Activated CD4-positive, alpha-beta T cell treated with anti-CD3 and anti-CD28 coated beads for 48 hours (primary cell): Measurements from ENCODE around the gene OTOP3.
"Not testable (repeated sequence)": the region's sequence is repeated elsewhere in the genome, so short reads cannot be mapped to it uniquely, and the experiment has no call there.

Experiments used
- DNase-seq: peaks from one replicate; pipeline ENCODE4 v3.0.0-alpha.2; 2020

Gene OTOP3

DNA sequence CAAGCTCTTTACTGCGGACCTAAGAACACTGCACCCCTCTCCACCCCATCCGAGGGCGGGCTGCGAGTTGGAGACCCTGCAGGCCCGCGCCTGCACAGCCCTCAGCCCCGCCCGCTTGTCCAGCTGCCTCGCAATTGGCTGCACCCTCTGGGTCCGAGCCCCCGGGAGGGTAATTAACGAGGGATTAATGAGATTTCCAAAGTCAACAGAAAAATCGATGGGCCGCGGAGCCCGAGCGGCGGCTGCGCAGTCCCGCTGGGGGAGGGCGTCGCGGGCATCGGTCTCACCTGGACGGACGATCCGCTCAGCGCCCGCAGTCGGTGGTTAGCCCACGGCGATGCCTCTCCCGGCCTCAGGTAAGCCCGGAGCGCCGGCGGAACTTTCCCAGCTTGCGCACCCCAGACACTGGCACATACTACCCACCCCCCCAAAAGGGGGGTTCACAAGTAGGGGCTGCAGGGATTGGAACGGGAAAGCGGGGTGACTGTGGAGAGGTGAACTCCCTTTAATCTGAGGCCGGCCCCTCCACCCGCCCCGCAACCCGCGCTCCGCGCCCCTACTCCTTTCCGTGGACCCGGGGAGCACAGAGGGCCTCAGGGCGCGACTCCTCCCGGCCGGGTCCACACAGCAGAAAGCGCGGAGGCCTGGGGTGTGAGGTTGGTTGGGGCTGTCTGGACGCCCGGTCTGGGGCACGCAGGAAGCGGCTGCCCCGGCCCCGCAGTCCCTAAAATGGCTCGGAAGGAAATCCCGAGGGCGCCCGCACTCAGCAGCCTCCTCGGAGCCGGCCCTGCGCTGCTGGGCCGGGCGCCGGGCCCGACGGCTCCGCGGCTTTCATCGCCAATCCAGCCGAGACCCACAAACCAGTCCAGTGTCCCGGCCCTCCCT lies at the start of gene OTOP3:
Gene OTOP3 (plus strand): TSS at position 314 of the 885 bp plus-strand sequence. CDS start 24 bp downstream, at position 338.
- no peak for DNase-seq

- no peak for DNase-seq
Measured at GRCh38 chr17:74888469-74888868, 47.2 kb upstream of the OTOP3 start.

GRCh38 chr17:74890554-74890953 lies 45.1 kb upstream of the OTOP3 start:
- DNase-seq, result no peak

DNA sequence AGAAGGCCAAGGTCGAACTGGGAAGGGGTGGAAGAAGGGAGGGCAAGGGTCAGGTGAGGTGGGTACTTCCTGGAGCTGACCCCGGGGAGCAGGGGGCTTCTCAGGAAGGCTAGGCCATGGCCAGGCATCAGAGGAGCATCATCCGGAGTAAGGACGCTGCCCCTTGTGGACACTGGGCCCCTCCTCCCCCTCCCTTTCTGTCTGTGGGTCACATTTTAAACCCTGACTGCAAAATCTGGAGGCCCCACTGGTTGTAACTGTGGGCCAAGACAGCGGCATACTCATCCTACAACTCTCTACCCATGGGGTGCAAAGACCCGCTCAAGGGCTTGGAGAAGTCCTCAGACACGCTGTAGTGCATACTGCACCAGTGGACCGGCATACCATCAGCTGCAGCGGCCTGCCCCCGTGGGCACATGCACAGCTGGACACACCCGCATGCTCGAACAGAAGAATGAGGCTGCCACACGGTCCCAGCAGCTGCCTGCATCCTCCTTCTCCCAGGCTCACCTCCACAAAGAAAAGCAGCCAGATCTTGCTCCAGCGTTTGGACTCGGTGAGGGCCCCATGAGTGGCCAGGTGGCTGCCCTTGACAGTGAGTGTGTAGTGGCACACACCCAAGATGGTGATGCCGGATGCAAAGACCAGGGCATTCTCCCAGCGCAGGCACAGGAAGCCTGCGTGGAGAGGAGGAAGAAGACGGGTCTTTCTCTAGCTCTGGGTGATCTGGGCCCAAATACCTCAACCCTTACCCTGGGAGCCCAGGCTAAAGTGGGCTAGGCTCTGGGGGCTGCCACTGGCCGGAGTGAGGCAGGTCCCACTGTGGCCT lies 43.5 kb upstream of the OTOP3 start:
- DNase-seq, result no peak

DNA sequence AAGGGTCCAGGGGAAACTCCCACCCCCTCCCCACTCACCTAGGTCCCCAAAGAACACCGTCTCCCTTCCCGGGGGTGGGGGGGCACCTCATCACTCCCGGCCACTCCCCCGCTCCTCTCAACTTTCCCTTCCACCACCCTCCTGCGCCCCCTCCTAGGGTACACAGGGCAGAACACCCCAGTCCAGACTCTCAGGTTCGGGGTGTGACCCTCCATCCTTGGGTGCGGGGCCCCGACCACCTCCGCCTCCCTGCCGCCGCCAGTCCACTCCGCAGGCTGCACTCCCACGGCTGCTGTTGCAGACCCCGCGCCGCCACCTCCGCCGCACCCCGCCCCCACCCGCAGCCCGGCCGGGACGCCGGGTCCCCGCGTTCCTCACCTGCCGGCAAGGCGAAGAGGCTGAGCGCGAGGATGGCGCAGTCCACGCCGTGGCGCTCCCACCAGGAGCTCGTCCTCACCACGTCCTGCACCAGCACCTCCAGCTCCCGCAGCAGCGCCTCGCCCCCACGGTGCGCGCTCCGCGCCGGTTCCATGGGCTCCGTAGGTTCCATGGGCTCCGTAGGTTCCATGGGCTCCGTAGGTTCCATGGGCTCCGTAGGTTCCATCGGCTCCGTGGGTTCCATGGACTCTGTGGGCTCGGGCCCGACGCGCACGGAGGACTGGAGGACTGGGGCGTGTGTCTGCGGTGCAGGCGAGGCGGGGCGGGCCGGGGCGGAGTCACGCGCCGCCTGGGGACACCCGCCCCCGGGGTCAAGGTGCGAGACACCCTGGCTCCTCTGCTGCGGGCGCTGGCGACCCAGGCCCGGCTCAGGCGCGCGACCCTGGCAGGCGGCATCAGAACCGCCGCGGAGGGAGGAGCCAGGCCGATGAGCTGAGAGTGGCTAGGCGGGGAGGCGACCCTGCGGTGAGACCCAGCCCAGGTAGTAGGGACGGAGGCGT lies 42.5 kb upstream of the OTOP3 start, which contains the start of gene FADS6:
Gene FADS6 (minus strand): TSS at position 660 of the 938 bp plus-strand sequence. CDS start 38 bp downstream, at position 622.
- no peak for DNase-seq

- no peak for DNase-seq
Measured at GRCh38 chr17:74893936-74894671, 41.6 kb upstream of the OTOP3 start.

DNA sequence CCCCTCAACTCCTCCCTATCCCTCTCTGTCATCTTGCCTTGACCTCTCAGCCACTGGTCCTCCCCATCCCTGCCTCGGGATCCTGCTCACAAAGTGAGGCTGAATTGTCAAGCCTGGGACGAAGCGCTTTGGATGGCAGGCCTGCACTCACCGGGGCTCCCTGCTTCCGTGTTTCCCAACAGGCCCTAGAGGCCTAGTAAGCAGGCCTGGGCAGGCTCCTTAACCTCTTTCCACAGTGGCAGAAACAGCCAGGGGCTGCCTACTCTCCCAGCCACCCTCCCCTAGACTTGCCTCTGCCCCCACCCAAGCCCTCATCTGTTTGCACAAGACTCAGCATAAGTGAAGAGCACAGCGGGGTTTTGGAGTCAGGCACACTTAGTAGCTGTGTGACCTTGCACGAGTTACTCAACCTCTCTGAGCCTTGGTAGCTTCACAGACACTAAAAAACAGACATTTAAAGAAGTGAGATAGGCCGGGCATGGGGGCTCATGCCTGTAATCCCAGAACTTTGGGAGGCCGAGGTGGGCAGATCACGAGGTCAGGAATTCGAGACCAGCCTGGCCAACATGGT lies 37.2 kb upstream of the OTOP3 start:
- DNase-seq, result no peak

GRCh38 chr17:74900208-74900607 lies 35.5 kb upstream of the OTOP3 start:
- DNase-seq, result no peak

- no peak for DNase-seq
Measured at GRCh38 chr17:74901353-74902135, 34.2 kb upstream of the OTOP3 start.

DNA sequence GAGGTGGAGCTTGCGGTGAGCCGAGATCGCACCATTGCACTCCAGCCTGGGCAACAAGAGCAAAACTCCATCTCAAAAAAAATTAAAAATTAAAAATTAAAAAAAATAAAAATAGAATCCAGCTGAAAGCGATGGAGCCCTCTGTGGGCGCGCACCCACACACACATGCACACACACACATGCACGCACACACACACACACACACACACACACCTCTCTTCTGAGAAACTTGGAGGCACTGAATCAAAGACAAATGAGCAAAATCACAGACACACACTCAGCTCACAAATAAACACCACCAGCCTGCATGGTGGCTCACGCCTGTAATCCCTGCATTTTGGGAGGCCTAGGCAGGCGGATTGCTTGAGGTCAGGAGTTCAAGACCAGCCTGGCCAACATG lies 32.7 kb upstream of the OTOP3 start:
- no peak for DNase-seq

- no peak for DNase-seq
Measured at GRCh38 chr17:74903671-74904070, 32.0 kb upstream of the OTOP3 start.

DNA sequence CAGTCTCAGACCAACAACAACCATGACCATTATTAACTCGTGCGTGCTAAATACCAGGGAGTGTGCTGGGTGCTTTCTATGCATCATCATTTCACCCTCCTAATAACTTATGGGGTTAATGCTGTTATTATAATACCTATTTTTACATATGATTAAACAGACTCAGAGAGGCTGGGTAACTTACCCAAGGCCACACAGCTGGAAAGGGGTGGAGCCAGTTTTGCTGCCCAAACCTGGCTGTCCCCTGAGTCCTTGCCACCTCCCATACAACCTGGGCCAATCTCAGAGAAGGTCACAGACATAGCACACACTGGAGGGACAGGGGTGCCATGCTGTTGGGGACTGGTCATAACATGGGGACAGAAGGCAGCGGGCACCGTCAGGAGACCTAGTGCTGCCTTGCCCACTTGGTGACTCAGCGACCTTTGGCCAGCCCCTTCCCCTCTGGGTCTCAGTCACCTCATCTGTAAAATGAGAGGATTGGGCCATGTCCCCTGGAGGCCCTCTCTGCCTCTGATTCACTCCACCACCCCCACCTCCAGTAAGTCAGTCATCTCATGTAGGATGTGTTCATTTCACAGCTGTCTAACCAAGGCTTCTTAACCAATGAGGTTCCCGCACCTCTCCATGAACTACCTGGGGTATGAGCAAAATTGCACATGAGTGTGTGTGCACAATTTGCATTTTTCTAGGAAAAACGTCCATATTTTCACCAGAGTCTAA lies 30.9 kb upstream of the OTOP3 start:
- DNase-seq, result peak; percentile 33

GRCh38 chr17:74906214-74906793 lies 29.4 kb upstream of the OTOP3 start:
- DNase-seq, result not testable (repeated sequence)

DNA sequence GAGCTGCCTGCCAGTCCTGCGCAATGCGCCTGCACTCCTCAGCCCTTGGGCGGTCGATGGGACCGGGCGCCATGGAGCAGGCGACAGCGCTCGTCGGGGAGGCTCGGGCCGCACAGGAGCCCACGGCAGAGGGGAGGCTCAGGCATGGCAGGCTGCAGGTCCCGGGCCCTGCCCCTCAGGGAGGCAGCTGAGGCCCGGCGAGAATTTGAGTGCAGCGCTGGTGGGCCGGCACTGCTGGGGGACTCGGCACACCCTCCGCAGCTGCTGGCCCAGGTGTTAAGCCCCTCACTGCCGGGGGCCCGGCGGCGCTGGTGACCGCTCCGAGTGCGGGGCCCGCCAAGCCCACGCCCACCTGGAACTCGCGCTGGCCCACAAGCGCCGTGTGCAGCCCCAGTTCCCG lies 28.7 kb upstream of the OTOP3 start:
- no peak for DNase-seq

- not testable (repeated sequence) for DNase-seq
Measured at GRCh38 chr17:74909097-74909496, 26.6 kb upstream of the OTOP3 start.

DNA sequence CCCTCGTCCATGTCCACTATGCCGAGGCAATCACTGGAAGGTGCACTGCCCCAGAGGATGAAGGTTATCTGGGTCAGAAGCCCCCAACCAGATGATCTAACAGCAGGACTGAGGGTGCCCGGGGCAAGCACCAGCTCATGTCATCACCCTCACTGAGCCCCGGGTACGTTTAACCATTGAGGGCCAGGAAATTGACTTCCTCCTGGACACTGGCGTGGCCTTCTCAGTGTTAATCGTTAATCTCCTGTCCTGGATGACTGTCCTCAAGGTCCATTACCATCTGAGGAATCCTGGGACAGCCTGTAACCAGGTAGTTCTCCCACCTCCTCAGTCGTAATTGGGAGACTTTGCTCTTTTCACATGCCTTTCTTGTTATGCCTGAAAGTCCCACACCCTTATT lies 24.3 kb upstream of the OTOP3 start:
- DNase-seq, result not testable (repeated sequence)

GRCh38 chr17:74916136-74916850 lies 19.4 kb upstream of the OTOP3 start:
- DNase-seq, result no peak

DNA sequence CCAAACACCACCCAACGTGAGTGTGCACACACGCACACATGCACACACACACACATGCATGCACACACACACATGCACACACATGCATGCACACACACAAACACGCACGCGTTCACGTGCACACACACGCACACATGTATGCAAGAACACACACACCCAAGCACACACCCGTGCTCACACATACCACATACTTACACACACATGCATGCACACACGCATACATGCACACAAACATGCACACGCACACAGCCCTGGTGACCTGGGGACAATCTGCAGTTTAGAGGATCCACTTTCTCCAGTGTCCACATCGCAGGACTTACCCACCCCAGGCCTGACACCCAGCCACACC lies 18.9 kb upstream of the OTOP3 start:
- DNase-seq, result no peak

DNA sequence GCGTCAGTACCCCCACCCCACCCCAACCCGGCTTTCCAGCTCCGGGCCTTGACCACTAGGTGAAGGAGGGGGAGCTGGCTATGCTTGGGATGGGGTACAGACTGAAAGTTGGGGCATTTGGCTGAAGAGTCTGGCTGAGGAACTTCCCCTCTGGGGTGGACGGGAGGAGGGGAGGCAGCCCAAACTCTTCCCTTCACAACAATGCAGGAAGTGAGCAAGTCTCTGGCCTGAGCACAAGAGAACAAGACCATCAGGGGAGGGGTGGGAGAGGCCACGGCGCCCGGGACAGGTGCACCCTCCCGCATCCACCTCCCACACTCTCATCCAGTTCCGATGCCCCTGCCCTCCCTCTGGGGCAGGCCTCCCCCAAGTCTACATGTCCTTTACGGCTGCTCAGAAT lies 18.3 kb upstream of the OTOP3 start:
- DNase-seq, result no peak
